HG02642 (cell line): ENCODE results near the gene GRIK2.

Experiments
- ATAC-seq: cut with Tn5 transposase; IDR thresholded peaks from one replicate; pipeline ENCODE4 v1.9.1; 2021; ENCODE audit warnings: mild to moderate bottlenecking; ENCODE audit not compliant: unreplicated experiment, poor library complexity

Gene GRIK2

DNA sequence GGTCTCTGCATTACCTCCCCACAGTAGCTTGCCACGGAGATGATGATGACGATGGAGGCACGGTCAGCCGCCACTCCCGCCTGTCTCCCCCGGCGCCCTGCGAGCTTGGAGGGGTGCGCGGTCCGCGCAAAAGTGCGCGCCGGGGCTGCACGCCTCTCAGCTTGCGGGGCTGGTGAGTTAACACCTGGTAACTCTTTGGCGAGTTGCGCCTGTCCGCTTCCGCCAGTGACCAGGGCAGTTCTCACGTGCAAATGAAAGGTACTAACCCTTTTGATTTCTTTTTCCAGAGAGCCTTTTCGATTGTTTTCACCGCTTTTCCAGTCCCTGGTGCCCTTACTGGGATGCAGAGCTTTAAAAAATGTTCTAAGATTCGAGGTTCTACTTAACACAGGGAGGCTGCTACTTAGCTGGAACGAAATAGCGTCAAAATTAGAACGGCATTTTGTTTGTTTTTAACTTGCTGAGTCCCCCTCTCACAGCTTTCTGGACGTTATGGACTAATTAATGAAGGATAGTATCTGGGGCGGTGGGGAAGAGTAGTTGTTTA is 6.2 kb downstream of the GRIK2 start:
- no peak for ATAC-seq

GRCh38 chr6:101400326-101401135 is 7.0 kb downstream of the GRIK2 start:
- no peak for ATAC-seq

- ATAC-seq = no peak
These were observed 7.7 kb downstream of the GRIK2 start for GRCh38 chr6:101401171-101401570.

DNA sequence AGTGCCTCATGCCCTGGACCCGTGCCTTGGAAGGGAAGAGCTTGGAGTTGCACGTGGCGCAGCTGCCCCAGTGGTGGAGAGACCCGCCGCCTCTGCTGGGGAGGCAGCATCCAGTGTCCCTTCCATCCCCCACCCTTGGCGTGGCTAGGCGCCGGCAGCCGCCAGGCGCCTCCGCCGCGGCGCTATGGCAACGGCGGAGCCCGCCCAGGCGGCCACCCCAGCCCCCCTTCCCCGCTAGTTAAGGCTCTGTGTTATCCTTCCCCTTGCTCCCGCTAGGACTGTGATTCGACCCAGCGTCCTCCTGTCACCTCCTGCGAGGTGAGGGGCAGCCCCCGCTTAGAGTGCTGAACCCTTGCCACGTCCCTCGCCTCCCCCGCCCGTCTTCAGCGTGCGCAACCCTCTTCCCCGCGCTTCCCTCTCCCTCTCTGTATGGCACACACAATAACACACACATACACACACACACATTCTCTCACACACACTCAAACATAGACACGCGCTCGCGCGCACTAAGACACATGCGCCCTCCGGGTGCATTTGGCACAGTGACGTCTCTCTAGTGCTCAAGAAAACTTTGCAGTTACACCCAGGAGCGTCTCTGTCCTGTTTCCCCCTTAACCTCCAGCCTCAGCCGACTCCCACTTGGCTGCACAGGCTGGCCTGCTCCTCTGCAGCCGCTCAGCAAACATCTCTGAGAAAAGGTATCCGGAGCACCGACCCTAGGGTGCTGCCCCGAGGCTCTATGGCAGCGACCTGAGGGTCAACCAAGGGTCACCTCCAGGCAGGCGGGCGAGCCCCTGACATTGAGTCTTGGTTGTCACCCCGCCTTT is 8.5 kb downstream of the GRIK2 start:
- no peak for ATAC-seq

DNA sequence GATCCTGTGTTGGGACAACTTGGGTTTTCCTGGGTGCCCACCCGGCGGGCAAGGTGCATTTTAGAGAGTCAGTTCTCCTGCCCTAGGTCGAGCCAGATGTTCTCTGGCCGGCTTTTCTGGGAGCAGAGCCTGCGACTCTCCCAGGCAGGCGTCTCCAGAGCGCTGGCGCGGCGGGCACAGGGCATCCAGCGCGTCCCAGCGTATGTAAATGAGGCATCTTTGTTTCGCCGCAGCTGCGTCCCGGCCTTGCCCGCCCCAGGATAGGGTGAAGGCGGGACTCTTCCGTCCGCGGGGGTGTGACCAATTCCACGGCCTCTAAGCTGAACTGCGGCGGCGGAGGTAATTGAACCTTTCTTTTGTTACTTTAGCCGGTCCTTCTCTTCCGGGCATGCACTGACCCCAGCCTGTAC is 9.1 kb downstream of the GRIK2 start:
- ATAC-seq = no peak

GRCh38 chr6:101403216-101403945 is 9.9 kb downstream of the GRIK2 start:
- no peak for ATAC-seq

GRCh38 chr6:101404775-101405174 is 11.3 kb downstream of the GRIK2 start:
- ATAC-seq = no peak

DNA sequence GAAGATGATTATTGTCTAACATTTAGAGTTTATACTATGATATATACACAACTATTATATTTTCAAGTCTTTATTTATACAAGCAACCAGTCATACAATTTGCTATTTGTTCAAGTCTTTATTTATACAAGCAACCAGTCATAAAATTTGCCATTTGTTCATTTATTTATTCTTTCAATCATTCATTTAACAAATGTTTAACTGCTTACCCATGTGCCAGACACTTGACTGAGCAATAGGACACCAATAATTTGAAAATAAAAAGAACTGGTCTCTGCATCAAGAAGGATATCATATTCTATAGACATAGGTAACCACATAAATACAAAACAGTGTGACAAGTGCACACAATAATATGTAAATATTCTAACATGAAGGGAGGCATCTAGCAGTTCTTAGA is 20.3 kb downstream of the GRIK2 start:
- ATAC-seq = no peak

- ATAC-seq = no peak
These were observed 24.4 kb downstream of the GRIK2 start for GRCh38 chr6:101417900-101418299.

DNA sequence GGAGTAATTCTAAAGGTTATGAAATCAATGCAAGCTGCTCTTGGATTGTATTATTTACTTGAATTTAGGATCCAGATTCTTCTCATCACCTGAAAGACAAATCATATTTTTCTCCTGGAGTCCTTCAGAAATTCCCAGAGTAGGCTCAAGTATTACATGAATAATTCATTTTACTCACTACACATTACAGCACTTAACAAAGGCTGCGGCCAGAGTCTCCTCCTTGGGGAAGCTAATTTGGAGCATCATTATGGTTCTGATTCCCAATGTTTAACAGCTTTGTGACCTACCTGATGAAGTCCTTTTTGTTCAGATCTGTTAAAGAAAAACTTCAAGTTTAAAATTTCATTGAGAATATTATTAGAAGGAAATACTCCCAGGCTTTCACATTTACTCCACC is 28.7 kb downstream of the GRIK2 start:
- ATAC-seq = no peak

DNA sequence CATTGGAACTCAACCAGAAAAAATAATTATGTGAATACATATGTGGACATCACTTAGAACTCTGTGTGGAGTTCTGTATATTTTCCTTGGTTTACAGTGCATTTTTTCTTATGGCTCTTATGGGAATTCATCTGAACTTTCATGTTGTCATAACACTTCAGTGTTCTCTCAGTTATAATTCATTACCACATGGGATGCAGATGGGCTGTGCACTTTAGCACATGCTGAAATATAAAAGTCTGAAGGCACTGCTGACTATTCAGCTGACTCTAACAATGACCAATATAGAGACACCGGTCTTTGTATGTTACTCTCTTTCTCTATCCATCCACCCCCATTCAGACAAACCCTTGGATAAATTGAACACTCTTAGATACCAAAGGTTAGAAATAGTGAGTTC is 29.3 kb downstream of the GRIK2 start:
- ATAC-seq = no peak

DNA sequence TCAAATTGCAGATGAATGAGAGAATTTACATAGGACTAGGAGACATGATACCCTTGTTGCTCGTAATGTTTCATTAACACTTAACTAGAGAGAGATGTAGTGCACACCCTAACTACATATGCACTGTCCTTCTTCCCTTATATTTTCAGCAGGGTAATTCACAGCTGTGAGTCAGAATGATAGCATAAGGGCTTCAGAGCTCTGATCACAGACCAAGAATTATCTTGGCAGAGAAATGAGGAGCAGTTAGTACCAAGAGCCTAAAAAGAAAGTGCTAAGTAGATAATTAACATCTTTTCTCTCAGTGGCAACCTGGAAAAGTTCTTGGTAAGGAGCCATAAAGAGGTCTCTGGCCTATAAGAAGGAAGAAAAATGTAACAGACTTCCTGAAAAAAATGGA is 35.8 kb downstream of the GRIK2 start:
- no peak for ATAC-seq

DNA sequence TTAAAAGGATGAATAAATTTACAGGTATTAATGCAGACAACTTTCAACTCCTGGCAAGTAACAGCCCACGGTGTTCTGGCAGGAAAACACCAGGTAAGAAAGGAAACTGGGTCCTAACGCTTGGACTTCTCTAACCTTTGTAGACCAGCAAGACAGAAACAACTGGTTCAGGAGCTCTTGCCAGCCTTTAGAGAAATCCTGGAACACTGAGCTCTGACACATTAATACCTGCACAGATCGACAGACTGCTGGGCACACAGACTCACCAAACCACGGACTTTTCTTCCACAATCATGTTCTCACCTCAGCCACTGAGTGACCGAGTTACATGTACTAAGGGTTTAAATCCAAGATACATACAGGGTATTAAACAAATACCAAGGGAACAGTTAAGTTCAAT is 36.3 kb downstream of the GRIK2 start:
- ATAC-seq = no peak

GRCh38 chr6:101433141-101433540 is 39.6 kb downstream of the GRIK2 start:
- no peak for ATAC-seq

GRCh38 chr6:101434601-101435000 is 41.1 kb downstream of the GRIK2 start:
- ATAC-seq = no peak

DNA sequence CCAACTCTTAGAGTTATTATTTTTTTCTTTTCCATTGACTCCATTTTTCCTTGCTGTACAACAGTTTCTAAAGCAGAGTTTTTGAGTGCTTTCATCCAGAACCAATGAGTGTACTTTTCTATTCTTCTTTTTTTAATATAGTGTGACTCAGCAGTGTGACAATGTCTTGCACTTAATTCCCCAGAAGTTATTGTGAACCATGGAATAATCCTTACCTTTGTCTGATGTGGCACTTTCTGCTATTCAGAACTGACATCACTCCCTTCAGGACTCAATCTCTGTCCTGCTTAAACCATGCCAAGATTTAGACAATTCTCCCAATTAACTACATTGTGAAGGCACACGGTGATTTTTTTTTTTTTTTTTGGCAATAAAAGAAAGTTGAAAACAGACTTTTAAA is 41.5 kb downstream of the GRIK2 start:
- ATAC-seq = no peak

DNA sequence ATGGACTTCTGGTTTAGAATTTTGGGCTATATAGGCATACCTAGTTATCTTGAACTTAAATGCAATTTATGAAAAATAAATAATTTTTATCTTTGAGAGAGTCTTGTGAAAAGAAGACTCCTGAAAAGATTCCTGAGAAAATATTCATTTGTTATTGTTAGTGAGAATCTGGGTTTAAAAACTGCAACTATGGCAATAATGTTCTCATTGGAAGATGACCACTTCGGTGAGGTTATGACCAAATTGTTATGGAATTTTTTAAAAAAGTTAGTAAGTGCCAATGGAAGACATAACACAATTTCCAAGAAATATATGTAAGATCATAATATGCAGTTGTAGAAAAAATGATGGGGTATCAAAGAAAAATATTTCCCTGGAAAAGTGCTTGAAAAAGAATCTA is 46.3 kb downstream of the GRIK2 start:
- ATAC-seq = no peak

DNA sequence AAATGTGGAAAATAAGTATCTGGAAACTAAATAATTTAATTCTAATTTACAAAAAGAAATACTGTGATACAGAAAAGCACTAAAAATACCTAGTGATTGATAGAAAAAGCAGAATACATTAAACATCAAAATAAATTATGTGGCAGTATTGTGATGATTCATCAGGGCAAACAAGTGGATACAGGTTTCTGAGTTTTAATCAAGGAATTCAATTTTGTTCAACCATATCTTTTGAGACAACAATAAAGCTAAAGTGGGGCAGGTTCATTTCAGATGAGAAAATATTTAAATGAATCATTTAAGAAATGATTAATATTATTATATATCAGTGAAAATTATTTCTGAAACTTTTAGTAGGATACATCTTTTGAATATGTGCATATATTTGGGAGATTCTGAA is 49.8 kb downstream of the GRIK2 start:
- no peak for ATAC-seq

DNA sequence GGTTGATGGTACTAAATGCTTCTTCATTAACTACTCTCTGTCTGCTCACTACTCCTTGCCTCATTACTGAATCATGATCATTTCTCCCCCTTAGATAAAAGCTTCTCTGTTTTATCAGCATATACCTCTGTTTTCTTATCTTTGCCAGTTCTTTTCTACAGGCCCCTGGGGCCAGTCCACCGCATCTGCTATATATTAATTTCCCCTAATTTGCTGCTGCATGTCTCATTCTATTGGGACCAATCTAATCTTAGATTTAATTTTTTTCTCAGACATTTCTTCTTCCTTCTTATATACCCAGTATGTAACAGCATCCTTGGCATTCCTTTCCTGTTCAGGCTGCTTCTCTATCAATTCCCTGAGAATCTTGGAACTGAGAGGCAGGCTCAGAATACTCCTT is 51.2 kb downstream of the GRIK2 start:
- no peak for ATAC-seq

DNA sequence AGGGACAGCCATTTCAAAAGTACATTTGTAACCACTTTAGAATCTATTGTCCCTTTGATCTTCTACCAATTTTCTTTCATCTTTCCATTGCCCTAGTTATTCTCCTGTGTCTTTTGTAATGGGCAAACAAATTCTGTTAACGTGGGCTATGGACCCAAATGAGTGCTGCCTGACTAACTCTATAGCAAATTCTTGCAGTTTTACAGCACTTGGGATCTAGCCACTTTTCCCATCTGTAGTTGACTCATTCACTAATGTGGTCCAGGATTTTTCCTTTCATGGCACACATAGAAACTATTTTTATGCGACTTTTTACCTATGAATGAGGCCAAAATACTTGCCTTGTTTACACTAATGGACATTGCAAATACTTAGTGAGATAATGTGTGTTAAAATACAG is 52.0 kb downstream of the GRIK2 start:
- no peak for ATAC-seq

GRCh38 chr6:101450901-101451300 is 57.4 kb downstream of the GRIK2 start:
- ATAC-seq = no peak
